ENCODE data around the gene CH25H. TPM values are rescaled to one million over a fixed set of nuclear protein-coding genes. Genes with fewer than 3 reads are reported as not detected.
A peak's percentile ranks its signal among the peaks of the same experiment; 100 is the strongest.

The CH25H gene
- total and polyA plus RNA-seq, 2 donors from 2014 or later, result 1.2 to 3.2 TPM

GRCh38 chr10:89224739-89225443 is 17.8 kb upstream of the CH25H start:
- no peak for TF ChIP-seq CTCF (IDR thresholded peaks at IDR 0.05; ENCODE audit: borderline replicate concordance, extremely low read depth, insufficient read depth)
- DNase-seq (peak in 1 of 5 donors; percentile 44), FAIRE-seq (no peak)
- H3K36me3 ChIP-seq (ENCODE audit: control insufficient read depth in 2 of 3, insufficient read depth in 3 of 3, low read length in 3 of 3), result peaks cover 0 to 16% (median 4%) of the 10 kb centered on the region in 3 donors
- H3K4me1 ChIP-seq (ENCODE audit: control insufficient read depth in 2 of 3, insufficient read depth in 2 of 3, low read depth in 1 of 3, low read length in 3 of 3), result no peaks in the 10 kb centered on the region
- peak overlapping the region in 1 of 2 donors; percentile 71 for H3K27ac ChIP-seq (ENCODE audit: low read depth in 2 of 2, low read length in 2 of 2)
- H3K27me3 ChIP-seq (ENCODE audit: control insufficient read depth, insufficient read depth, low read length), result no peaks in the 10 kb centered on the region
- no peak overlapping the region for H3K9ac ChIP-seq (ENCODE audit: low read length in 3 of 3)
- intact Hi-C loops (cut with DNase I), result no loop called here
- H3K9me3 ChIP-seq (ENCODE audit: control insufficient read depth in 2 of 3, insufficient read depth in 1 of 3, low read length in 3 of 3), result no peaks in the 10 kb centered on the region
- H3K4me3 ChIP-seq (ENCODE audit: low read length in 3 of 3), result no peak overlapping the region

GRCh38 chr10:89221919-89222318 is 14.8 kb upstream of the CH25H start:
- TF ChIP-seq CTCF (IDR thresholded peaks at IDR 0.05; ENCODE audit: borderline replicate concordance, extremely low read depth, insufficient read depth), result no peak
- Histone ChIP-seq H3K27ac (ENCODE audit: low read depth in 2 of 2, low read length in 2 of 2) (no peak overlapping the region), H3K36me3 (ENCODE audit: control insufficient read depth in 2 of 3, insufficient read depth in 3 of 3, low read length in 3 of 3) (peaks cover 0 to 11% (median 4%) of the 10 kb centered on the region in 3 donors), H3K9ac (ENCODE audit: low read length in 3 of 3) (no peak overlapping the region), H3K4me3 (ENCODE audit: low read length in 3 of 3) (no peak overlapping the region), H3K4me1 (ENCODE audit: control insufficient read depth in 2 of 3, insufficient read depth in 2 of 3, low read depth in 1 of 3, low read length in 3 of 3) (peaks cover 0 to 3% (median 0%) of the 10 kb centered on the region in 3 donors), H3K9me3 (ENCODE audit: control insufficient read depth in 2 of 3, insufficient read depth in 1 of 3, low read length in 3 of 3) (no peaks in the 10 kb centered on the region), H3K27me3 (ENCODE audit: control insufficient read depth, insufficient read depth, low read length) (no peaks in the 10 kb centered on the region)
- intact Hi-C loops (cut with DNase I), result no loop called here
- FAIRE-seq (no peak), DNase-seq (no peak)

GRCh38 chr10:89219513-89220218 is 12.5 kb upstream of the CH25H start:
- DNase-seq, result no peak
- intact Hi-C loops (cut with DNase I), result loop anchor here (5.0 kb wide), 1 partner anchor 282 kb away; no protein-coding TSS in a partner anchor
- no peak for TF ChIP-seq CTCF (IDR thresholded peaks at IDR 0.05; ENCODE audit: borderline replicate concordance, extremely low read depth, insufficient read depth)
- no peaks in the 10 kb centered on the region for H3K27me3 ChIP-seq (ENCODE audit: control insufficient read depth, insufficient read depth, low read length)
- no peak overlapping the region for H3K9ac ChIP-seq (ENCODE audit: low read length in 3 of 3)
- H3K9me3 ChIP-seq (ENCODE audit: control insufficient read depth in 2 of 3, insufficient read depth in 1 of 3, low read length in 3 of 3), result no peaks in the 10 kb centered on the region
- H3K36me3 ChIP-seq (ENCODE audit: control insufficient read depth in 2 of 3, insufficient read depth in 3 of 3, low read length in 3 of 3), result peaks cover 0 to 11% (median 7%) of the 10 kb centered on the region in 3 donors
- no peak overlapping the region for H3K4me3 ChIP-seq (ENCODE audit: low read length in 3 of 3)
- no peak overlapping the region for H3K27ac ChIP-seq (ENCODE audit: low read depth in 2 of 2, low read length in 2 of 2)
- peaks cover 0 to 3% (median 0%) of the 10 kb centered on the region in 3 donors for H3K4me1 ChIP-seq (ENCODE audit: control insufficient read depth in 2 of 3, insufficient read depth in 2 of 3, low read depth in 1 of 3, low read length in 3 of 3)
- no peak for FAIRE-seq

Measured in kidney (tissue), 14 donors.